ENCODE data around the gene KIF5C. TPM values are rescaled to one million over a fixed set of nuclear protein-coding genes. Genes with fewer than 3 reads are reported as not detected.

The KIF5C gene
- total and polyA plus RNA-seq, 2 of the 13 experiments (the other 11 are each of a cell fraction or from before 2014, with no cell fraction given), result 0.15 to 0.20 TPM

- WGBS (ENCODE audit: low lambda C conversion rate), result 0% methylated on average over 1 of the region's 1 CpG
These were observed 27.8 kb downstream of the KIF5C start for GRCh38 chr2:148902798-148903197.

More at GRCh38 chr2:148902798-148903197, 27.8 kb downstream of the KIF5C start:
- no peak overlapping the region for H3K4me2 ChIP-seq (ENCODE audit: low read depth, low read length)
- no peak overlapping the region for H3K9ac ChIP-seq (ENCODE audit: insufficient read depth, low read depth, low read length)
- CTCF ChIA-PET (ENCODE audit: low intra/inter-chr PET ratio, low total read pairs), result no interaction called here
- in situ Hi-C loops (cut with HindIII; ENCODE audit: extremely low pct_ligation_motif_present, low pct_unique_long_range_greater_than_20kb) (no loop called here), intact Hi-C loops (cut with micrococcal nuclease; ENCODE audit: unreplicated experiment) (no loop called here)
- BruUV-seq (replicated peaks), result no TSS peak
- no peak overlapping the region for H3K27ac ChIP-seq (ENCODE audit: extremely low read length, insufficient read depth, low read length)
- no peaks in the 10 kb centered on the region for H3K4me1 ChIP-seq (ENCODE audit: insufficient read depth, low read length)
- H4K20me1 ChIP-seq (ENCODE audit: insufficient read depth, low read length), result no peaks in the 10 kb centered on the region
- POLR2A ChIA-PET, result no interaction called here
- no peak overlapping the region for H3K4me3 ChIP-seq (replicated peaks in 1 of 3; ENCODE audit: insufficient read depth in 1 of 3, low read depth in 2 of 3, low read length in 3 of 3)
- H2AFZ ChIP-seq (ENCODE audit: low read length), result no peak overlapping the region
- H3K9me3 ChIP-seq (ENCODE audit: low read length), result peaks cover 6% of the 10 kb centered on the region
- FAIRE-seq (no peak), DNase-seq (ENCODE audit: low spot score) (no peak), ATAC-seq (no peak)
- TF ChIP-seq NONO (IDR thresholded peaks at IDR 0.05), result no peak
- no peak for TF ChIP-seq NONO (CRISPR knock-in tag; conservative IDR thresholded peaks at IDR 0.05)
- no peak for TF ChIP-seq ZBTB2 (CRISPR knock-in tag; IDR thresholded peaks at IDR 0.05; ENCODE audit: low read depth)
- TF ChIP-seq MAZ (IDR thresholded peaks at IDR 0.05; ENCODE audit: borderline replicate concordance, low read depth, low read length), result no peak
- no peak for TF ChIP-seq MAZ (CRISPR knock-in tag; IDR thresholded peaks at IDR 0.05; ENCODE audit: low read depth)
- TF ChIP-seq, protein P1, sequence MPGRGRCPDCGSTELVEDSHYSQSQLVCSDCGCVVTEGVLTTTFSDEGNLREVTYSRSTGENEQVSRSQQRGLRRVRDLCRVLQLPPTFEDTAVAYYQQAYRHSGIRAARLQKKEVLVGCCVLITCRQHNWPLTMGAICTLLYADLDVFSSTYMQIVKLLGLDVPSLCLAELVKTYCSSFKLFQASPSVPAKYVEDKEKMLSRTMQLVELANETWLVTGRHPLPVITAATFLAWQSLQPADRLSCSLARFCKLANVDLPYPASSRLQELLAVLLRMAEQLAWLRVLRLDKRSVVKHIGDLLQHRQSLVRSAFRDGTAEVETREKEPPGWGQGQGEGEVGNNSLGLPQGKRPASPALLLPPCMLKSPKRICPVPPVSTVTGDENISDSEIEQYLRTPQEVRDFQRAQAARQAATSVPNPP (CRISPR knock-in tag; IDR thresholded peaks at IDR 0.05), result no peak
- H3K36me3 ChIP-seq (replicated peaks in 1 of 2; ENCODE audit: control insufficient read depth in 1 of 2, insufficient read depth in 2 of 2, low read length in 2 of 2), result no peaks in the 10 kb centered on the region
- H3K27me3 ChIP-seq (ENCODE audit: control insufficient read depth in 1 of 2, insufficient read depth in 2 of 2, low read length in 2 of 2), result peaks cover 1 to 30% of the 10 kb centered on the region in 2 experiments; a peak in 4 of 5 replicates
- no peaks in the 10 kb centered on the region for H3K79me2 ChIP-seq (ENCODE audit: insufficient read depth, low read length)
